Measurements from ENCODE around the gene IGF2BP2. TPM values are rescaled to one million over a fixed set of nuclear protein-coding genes. Genes with fewer than 3 reads are reported as not detected.

IGF2BP2 gene
- total RNA-seq, 1 donor from 2014 or later, result 60.9 TPM

Other genes starting within 250 kb of the IGF2BP2 start
- 33.0 TPM for gene SENP2, start 238.7 kb downstream of the IGF2BP2 start, total RNA-seq (ENCODE audit: insufficient read depth, low replicate concordance)
- 131 TPM for gene TRA2B, start 113.0 kb upstream of the IGF2BP2 start, total RNA-seq (ENCODE audit: insufficient read depth, low replicate concordance)